NCI-H1436 (cell line): ENCODE data around the gene EXOC2.

ENCODE experiments used
- DNase-seq: peaks from one replicate; lab custom pipeline; 2025; lab: John Stamatoyannopoulos, UW

The EXOC2 gene

GRCh38 chr6:520820-521219 lies 172.1 kb downstream of the EXOC2 start:
- no peak for DNase-seq

DNA sequence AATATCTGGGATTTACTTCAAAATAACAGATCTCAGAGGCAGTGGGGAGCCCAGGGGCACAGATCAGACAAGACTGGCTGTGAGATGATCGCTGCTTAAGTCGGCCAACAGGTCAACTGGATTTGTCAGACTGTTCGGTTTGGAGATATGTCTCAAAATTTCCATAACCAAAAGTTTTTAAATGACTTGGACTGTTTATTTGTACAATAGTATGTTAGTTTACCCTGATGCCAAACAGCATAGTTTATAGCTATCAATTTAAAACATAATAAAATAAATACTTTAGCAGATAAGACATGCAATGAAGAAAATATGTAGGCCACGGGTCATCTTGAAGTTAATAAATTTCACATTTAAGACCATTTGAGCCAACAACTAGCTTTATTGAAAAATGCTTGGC lies 174.7 kb downstream of the EXOC2 start:
- DNase-seq: no peak

GRCh38 chr6:516213-516612 lies 176.7 kb downstream of the EXOC2 start:
- no peak for DNase-seq

DNA sequence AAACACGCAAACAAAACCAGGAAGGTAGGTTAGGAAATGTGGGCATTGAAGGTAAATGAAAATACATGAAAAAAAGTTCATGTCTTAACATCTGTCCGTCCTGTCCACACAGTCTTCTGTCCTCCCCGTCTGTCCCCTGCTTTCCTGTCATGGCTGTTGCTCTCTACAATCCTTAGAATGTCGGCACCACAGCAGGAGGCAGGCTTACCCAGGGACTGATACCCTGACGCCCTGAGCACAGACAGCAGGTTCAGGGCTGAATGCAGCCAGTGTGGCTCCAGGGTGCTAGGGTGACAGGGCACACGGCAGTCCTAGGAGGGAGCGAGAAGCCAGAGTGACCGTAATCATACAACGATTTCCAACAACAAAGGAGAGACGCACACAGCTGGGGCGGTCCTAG lies 177.7 kb downstream of the EXOC2 start:
- DNase-seq: no peak

DNA sequence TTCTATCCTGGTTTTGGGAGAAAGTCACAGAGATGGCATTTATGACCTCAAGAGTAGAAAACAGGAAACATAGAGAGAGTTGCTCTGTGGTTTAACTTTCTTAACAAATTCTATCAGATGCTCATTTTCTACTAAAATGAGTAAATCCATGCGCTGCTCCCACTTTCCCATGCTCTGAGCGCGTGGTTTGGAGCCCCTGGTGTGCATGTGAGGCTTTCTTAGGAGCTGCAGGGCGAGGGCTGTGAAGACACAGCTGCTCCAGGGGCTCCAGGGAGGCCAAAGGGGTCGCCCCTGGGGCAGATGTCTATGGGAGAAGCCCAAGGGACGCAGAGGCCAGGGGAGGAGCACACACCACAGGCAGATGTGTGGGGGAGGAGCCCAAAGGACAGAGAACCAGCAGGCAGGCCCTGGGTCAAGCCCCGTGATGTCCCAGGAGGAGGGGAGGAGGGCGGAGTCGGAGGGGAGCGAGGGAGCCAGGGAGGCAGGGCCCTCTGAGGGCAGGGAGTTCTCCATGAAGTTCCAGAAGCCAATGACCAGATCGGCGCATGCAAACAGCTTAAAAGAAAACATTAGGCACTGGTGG lies 178.5 kb downstream of the EXOC2 start:
- no peak for DNase-seq

DNA sequence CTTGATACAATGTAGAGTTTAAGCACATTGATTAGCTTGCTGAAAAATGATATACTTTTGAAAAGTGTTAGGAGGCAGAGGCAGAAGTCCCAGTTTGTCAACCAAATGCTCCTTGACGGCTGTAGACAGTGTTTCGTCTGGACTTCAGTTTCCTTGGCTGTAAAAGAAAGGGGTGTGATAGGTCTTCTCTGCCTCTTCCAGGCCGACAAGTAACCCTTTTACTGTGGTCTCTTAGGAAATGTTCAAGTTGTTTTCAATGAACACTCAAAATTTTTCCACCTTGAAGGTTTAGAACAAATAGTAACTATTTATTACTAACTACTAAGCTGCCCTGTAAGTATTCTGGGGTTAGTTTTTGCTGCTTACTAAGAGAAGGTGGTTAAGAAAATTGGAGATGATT lies 179.0 kb downstream of the EXOC2 start:
- no peak for DNase-seq

GRCh38 chr6:513058-513457 lies 179.9 kb downstream of the EXOC2 start:
- DNase-seq: no peak

GRCh38 chr6:511488-512137 lies 181.3 kb downstream of the EXOC2 start:
- DNase-seq: no peak

DNA sequence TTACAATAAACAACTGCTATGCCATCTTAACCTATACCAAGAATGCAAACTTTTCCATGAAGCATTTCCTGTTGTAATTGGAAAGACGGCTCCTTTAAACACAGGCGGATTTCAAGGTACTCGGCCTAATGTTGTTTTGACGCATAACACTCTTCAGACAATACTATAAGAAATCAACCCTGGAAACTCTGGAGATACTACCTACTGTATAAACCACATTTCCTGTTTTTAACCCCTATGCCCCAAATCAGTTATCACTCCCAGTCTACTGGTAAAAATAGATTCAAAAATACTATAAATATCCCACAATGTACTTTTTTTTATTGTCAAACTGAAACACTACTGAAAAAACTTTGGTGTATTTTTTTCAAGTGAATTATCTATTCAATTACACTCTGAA lies 183.3 kb downstream of the EXOC2 start:
- DNase-seq: no peak

DNA sequence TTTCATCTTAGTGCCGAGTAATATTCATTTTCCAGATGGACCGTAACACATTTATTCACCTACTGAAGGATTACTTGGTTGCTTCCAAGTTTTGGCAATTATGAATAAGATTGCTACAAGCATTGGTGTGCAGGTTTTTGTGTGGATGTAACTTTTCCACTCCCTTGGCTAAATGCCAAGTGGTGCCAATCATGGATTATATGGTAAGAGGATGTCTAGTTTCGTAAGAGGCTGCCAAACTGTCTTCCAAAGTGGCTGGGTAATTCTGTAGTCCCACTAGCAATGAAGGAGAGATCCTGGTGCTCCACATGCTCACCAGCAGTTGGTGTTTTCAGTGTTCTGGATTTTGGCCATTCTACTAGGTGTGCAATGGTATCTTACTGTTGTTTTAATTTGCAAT lies 184.3 kb downstream of the EXOC2 start:
- DNase-seq: no peak

DNA sequence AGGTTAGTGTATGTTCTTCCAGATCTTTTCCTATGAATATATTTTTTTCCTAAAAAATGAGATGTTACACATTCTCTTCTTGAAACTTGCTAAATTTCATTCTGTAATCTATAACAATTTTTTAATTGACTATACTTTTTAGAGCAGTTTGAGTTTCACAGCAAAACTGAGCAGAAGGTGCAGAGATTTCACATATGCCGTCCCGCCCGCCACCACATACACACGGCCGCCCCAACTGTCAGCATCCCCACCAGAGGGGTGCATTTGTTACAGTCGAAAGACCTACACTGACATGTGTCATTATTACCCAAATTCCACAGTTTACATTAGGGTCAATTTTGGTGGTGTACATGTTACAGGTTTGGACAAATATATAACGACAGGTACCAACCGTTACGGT lies 184.9 kb downstream of the EXOC2 start:
- DNase-seq: no peak

- DNase-seq: no peak
These were observed 185.9 kb downstream of the EXOC2 start for GRCh38 chr6:506920-507622.

GRCh38 chr6:506508-506907 lies 186.4 kb downstream of the EXOC2 start:
- no peak for DNase-seq

DNA sequence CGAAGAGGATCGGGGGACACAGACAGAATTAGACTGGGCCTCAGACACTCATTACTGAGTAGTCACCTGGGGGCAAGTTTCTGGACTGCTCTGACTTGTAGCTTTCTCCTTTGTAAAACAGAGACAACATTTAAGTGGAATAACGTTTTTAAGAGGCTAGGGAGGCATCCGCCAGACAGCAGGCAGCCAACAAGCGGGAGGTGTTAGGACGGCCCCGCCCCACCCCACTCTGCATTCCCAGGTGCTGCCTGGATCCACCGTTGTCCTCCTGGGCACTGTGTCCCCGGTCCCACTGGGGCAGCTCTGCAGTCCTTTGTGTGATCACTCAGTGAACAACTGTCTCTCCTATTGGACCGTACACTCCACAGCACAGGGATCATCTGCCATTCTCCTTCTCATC lies 187.6 kb downstream of the EXOC2 start:
- no peak for DNase-seq

GRCh38 chr6:504446-504980 lies 188.4 kb downstream of the EXOC2 start:
- DNase-seq: no peak

- DNase-seq: no peak
These were observed 189.2 kb downstream of the EXOC2 start for GRCh38 chr6:503610-504362.

DNA sequence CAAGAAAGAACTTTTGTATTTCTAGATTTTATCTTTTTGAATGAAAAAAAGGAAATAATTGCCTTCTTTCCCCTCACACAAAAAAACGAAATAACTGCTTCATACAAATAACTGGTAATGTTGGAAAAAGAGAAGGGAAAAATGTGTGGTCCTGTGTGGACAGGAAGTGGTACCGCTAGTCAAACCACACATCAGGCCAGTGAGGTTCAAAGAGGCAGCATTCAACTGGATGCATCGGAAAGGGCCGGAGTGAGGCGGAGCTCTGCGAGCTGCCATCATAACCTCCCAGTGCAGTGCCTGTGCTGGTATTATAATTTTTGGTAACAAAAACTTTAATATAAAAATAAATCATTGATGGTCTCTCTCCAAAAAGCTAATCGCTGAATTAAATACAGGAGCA lies 190.2 kb downstream of the EXOC2 start:
- no peak for DNase-seq

DNA sequence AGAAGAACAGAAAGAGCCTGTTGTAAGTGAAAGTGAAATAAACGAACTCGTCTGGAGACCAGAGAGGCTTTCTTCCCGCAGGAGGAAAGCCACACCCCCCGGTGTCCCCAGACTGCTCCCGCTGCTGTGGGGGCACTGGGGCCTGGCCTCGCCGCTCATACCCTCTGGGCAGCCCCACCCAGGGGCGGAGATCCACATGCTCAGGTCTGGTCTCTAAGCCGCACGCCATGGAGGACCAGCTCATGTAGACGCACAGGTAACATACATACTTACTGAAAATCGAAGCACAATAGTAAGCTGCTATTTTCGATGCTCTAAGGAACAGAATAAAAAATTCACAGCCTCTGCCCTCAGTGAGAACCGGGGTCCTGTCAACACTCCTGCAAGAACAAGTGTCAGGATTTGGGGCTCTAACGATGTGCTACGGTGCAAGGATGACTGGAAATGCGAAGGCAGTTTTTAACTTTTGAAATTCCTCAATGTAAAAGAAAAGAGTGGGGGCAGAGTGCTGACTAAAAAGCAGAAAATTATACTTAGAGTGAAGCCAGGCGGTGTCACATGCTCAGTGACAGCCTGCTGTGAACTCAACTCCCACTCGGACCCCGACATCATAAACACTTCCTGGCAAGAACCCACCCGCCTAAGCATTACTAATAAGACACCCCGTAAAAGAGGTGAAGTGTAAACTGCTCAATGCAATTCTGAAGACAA lies 190.9 kb downstream of the EXOC2 start:
- no peak for DNase-seq

GRCh38 chr6:499617-500016 lies 193.3 kb downstream of the EXOC2 start:
- no peak for DNase-seq

DNA sequence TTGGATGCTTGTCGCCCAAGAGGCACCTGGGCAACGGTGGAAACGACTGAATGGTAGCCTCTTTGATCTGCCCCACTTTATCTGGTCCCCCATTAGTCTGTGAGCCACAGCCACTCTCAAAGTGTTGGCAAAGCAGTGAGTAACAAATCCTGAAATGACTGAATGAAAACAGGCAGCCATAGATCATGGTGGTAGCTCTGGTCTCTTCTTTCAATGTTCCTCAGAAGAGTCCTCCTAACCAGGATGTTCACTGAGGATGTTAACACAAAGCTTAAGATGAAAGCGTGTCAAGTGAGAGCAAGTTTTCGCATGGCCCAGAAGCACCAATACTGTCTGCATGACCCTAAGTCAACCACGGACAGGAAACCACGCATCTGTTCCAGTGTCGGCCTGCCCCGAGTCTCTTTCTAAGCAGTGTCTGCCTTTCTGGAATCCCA lies 194.1 kb downstream of the EXOC2 start:
- DNase-seq: no peak

GRCh38 chr6:497258-497657 lies 195.7 kb downstream of the EXOC2 start:
- DNase-seq: no peak

- DNase-seq: no peak
These were observed 196.3 kb downstream of the EXOC2 start for GRCh38 chr6:496649-497048.
